ENCODE data around the gene ZNF438. TPM values are rescaled to one million over a fixed set of nuclear protein-coding genes. Genes with fewer than 3 reads are reported as not detected.

The ZNF438 gene
- total RNA-seq, 1 experiment from 2014 or later, result 0.83 TPM

- Histone ChIP-seq H4K5ac (ENCODE audit: insufficient read length, low read depth, low read length) (no peak overlapping the region), H3K14ac (ENCODE audit: insufficient read depth, low read length) (no peak overlapping the region; the same call in 1 of the 2 replicates), H2BK12ac (ENCODE audit: insufficient read length, low read depth, low read length) (no peak overlapping the region), H2AK5ac (ENCODE audit: insufficient read length, low read length) (no peak overlapping the region), H2BK20ac (ENCODE audit: low read depth, low read length, poor library complexity, severe bottlenecking) (no peak overlapping the region), H3K23ac (ENCODE audit: insufficient read length, low read depth, low read length) (no peak overlapping the region), H3K18ac (ENCODE audit: insufficient read length, low read depth, low read length) (no peak overlapping the region), H3K79me2 (ENCODE audit: insufficient read depth, low read length) (no peaks in the 10 kb centered on the region; the same call in 1 of the 2 replicates), H2AFZ (ENCODE audit: low read length) (no peak overlapping the region), H3K27ac (ENCODE audit: insufficient read length, low read depth, low read length) (no peak overlapping the region), H3K56ac (ENCODE audit: insufficient read length, low read depth, low read length) (no peak overlapping the region), H2BK5ac (ENCODE audit: insufficient read length, low read length) (no peak overlapping the region), H2BK120ac (ENCODE audit: low read depth, low read length, poor library complexity, severe bottlenecking) (no peak overlapping the region), H3K4me2 (ENCODE audit: insufficient read depth, insufficient read length, low read length) (no peak overlapping the region), H4K91ac (ENCODE audit: insufficient read length, low read depth, low read length) (no peak overlapping the region), H3K79me1 (ENCODE audit: insufficient read depth, low read depth, low read length, poor library complexity, severe bottlenecking) (no peaks in the 10 kb centered on the region), H3T11ph (ENCODE audit: low read length) (no peak overlapping the region), H3K27me3 (ENCODE audit: insufficient read depth, low read length) (no peaks in the 10 kb centered on the region), H4K20me1 (ENCODE audit: control insufficient read depth, insufficient read depth, insufficient read length) (no peaks in the 10 kb centered on the region), H3K23me2 (ENCODE audit: insufficient read length, low read depth, low read length, poor library complexity, severe bottlenecking) (no peaks in the 10 kb centered on the region), H2BK15ac (ENCODE audit: low read depth, low read length) (no peak overlapping the region), H3K9me3 (ENCODE audit: control insufficient read depth, low read depth, low read length) (no peaks in the 10 kb centered on the region), H3K4ac (ENCODE audit: low read depth, low read length) (no peak overlapping the region), H3K9ac (ENCODE audit: extremely low read depth, insufficient read length, low read length) (no peak overlapping the region), H3K4me1 (ENCODE audit: insufficient read depth, low read length) (no peaks in the 10 kb centered on the region; the same call in 1 of the 2 replicates), H4K8ac (replicated peaks; ENCODE audit: insufficient read length, low read depth, low read length) (no peak overlapping the region)
- no peak for DNase-seq
- peaks cover 3 to 5% of the 10 kb centered on the region in 2 experiments; a peak in 3 of 4 replicates for H3K4me1 Mint-ChIP-seq
- WGBS (ENCODE audit: extremely low coverage, insufficient read length, low lambda C conversion rate), result no CpG with 5 or more reads among the region's 9 CpGs
- no peak for TF ChIP-seq CTCF (conservative IDR thresholded peaks at IDR 0.05)
- no peaks in the 10 kb centered on the region for H3K36me3 Mint-ChIP-seq (ENCODE audit: insufficient read depth in 1 of 3, low read depth in 3 of 3)
- H3K4me3 Mint-ChIP-seq, result no peak overlapping the region
- H3K9me3 Mint-ChIP-seq, result no peaks in the 10 kb centered on the region
- no peak overlapping the region for H3K27ac Mint-ChIP-seq
- no peaks in the 10 kb centered on the region for H3K27me3 Mint-ChIP-seq (ENCODE audit: low read depth)
Observed at GRCh38 chr10:30863516-30864210, 168.0 kb downstream of the ZNF438 start.
